Choroid plexus epithelial cell (primary cell): ENCODE measurements around the gene GNPDA1.
A peak's percentile ranks its signal among the peaks of the same experiment; 100 is the strongest.

Experiments used
- DNase-seq: peaks from one replicate; pipeline ENCODE4 v3.0.0-alpha.2; 2010; ENCODE audit warnings: low read depth
- H3K4me3 ChIP-seq: 2 replicates; pipeline ENCODE4 v1.5.1; 2011; ENCODE audit warnings: low read depth, mild to moderate bottlenecking, control low read depth, low read length, moderate library complexity
- TF ChIP-seq, protein P1 (sequence below): conservative IDR thresholded peaks from 2 replicates; pipeline ENCODE4 v1.5.1; 2011; ENCODE audit warnings: low read depth, mild to moderate bottlenecking, control low read depth, inconsistent platforms, low read length, moderate library complexity

The GNPDA1 gene

DNA sequence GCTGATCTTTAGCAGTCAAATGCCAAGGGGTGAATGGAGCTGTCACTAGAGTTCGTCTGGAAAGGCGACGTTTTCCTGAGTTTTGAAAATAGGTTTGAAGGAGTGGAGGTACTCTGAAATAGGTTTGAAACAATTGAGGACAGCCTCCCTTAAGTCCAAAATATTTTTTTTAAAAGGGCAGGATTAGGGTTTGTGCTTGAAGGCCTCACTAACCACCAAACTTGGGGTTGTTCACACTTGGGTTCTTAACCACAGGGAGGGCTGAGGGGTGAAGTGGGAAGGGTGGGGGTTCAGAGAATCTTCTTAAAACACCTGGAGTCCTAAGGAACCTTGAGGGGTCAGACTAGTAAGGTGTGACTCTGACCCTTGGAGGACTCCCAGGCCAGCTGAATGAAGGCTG is 51.4 kb downstream of the GNPDA1 start:
- TF ChIP-seq, protein P1, sequence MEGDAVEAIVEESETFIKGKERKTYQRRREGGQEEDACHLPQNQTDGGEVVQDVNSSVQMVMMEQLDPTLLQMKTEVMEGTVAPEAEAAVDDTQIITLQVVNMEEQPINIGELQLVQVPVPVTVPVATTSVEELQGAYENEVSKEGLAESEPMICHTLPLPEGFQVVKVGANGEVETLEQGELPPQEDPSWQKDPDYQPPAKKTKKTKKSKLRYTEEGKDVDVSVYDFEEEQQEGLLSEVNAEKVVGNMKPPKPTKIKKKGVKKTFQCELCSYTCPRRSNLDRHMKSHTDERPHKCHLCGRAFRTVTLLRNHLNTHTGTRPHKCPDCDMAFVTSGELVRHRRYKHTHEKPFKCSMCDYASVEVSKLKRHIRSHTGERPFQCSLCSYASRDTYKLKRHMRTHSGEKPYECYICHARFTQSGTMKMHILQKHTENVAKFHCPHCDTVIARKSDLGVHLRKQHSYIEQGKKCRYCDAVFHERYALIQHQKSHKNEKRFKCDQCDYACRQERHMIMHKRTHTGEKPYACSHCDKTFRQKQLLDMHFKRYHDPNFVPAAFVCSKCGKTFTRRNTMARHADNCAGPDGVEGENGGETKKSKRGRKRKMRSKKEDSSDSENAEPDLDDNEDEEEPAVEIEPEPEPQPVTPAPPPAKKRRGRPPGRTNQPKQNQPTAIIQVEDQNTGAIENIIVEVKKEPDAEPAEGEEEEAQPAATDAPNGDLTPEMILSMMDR: no peak
- DNase-seq: no peak
- H3K4me3 ChIP-seq: no peak overlapping the region

DNA sequence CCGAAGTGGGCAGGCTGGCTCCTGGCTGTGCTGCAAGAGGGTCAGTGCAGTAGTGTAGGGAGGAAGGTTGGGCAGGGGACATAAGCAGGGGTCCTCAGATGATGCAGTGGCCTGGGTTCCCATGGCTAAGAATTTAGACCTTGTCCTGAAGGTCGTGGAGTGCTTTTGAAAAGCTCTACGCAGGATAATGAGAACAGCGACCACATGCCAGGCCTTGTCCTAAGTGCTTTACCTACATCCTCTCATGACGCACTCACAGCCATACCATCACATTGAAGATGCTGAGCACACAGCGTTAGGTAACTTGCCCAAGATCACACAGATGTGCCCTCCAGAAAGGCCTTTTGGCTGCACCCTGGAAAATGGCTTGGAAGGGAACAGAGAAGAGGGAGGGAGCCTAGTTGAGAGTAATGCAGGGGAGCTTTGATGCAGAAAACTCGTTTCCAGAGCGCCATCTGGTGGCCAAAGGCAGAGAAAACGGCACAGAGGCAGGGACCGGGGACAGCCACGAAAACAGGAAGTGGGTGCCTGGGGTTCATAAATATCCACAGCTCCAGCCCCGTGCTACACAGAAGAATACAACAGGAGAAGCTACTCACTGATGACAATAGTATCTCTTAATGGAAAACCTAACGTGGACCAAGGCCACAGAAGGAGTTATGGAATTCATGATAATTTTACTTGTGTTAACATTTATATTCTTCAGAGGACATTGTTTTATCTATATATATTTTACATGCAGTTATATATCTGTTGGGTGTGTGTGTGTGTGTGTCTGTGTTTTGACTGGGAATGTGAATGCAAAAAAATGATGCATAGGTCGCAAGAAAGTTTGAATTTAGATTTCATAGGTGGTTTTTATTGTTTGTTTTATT is 52.1 kb downstream of the GNPDA1 start:
- TF ChIP-seq, protein P1: peak; percentile 96
- peak; percentile 88 for DNase-seq
- no peak overlapping the region for H3K4me3 ChIP-seq

DNA sequence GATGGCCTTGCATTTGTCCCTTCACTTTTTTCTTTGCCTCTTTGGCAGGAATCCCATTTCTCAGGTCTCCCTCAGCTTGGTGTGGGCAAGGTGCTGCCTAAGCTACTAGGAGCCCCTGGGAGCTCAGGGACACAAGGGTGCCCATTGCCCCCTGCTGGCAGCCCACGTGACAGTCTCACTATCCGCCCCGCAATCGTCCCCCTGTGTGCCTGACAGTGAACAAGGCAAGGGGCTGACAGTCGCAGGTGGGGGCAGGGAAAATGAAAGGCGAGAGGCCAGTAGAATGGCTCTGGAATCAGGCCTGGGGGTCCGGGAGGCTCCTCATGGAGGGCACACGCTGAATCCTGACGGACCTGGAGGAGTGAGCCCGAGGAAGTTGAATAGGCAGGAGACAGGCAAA is 52.8 kb downstream of the GNPDA1 start:
- no peak for DNase-seq
- TF ChIP-seq, protein P1: peak; percentile 35

DNA sequence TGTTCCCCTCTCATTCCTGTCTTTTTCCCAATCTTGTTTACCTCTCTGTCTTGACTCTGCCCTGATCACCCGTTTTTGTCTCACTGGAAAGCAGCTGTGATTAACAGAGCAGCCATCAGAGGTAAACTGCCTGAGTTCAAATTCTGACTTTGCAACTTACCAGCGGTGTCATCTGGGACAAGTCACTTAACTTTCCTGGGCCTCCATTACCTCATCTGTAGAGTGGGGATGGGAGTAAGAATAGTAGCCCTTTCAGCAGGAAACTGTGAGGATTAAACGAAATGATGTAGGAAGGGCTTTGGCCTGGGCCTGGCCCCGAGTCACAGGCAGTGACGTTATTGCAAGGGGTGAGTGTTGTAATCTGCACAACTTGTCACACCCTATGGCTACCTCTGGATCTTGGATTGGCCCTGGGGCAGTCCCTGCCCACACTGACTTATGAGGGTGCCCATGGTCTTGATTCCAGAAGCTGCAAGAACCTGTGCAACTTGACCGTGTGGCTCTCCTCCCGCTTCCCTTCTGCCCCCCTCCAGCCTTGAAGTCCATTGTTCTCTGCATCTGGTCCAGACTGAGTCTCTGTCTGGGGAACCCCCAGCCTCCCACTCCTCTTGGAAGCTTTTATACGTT is 54.2 kb downstream of the GNPDA1 start:
- DNase-seq: no peak
- TF ChIP-seq, protein P1: no peak
- no peak overlapping the region for H3K4me3 ChIP-seq

More for the DNA sequence above, 52.8 kb downstream of the GNPDA1 start:
- no peak overlapping the region for H3K4me3 ChIP-seq

DNA sequence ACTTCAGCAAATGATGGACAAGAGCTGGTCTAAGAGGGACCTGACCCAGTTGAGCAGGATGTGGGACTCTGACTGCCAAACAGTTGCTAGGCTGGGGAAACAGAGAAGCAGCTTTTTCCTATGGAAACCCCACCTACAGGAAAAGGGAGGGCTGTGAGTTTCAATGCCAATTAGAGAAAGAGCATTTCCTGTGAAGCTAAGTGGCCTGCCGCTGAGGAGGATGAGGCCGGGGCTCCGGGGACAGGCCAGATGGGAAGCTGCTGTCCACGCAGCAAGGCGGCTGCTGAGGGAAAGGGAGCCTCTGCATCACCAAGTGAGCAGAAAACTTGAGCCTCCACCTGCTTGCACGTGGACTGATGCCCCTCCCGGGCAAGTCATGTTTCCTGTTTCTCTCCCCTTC is 54.7 kb downstream of the GNPDA1 start, which contains the start of gene PCDH12:
PCDH12 (minus strand) TSS at position 90 of the 400 bp plus-strand sequence. CDS start 351 bp downstream, outside the sequence.
- peak; percentile 25 for DNase-seq
- TF ChIP-seq, protein P1: no peak
- H3K4me3 ChIP-seq: no peak within 1 kb of the TSS

DNA sequence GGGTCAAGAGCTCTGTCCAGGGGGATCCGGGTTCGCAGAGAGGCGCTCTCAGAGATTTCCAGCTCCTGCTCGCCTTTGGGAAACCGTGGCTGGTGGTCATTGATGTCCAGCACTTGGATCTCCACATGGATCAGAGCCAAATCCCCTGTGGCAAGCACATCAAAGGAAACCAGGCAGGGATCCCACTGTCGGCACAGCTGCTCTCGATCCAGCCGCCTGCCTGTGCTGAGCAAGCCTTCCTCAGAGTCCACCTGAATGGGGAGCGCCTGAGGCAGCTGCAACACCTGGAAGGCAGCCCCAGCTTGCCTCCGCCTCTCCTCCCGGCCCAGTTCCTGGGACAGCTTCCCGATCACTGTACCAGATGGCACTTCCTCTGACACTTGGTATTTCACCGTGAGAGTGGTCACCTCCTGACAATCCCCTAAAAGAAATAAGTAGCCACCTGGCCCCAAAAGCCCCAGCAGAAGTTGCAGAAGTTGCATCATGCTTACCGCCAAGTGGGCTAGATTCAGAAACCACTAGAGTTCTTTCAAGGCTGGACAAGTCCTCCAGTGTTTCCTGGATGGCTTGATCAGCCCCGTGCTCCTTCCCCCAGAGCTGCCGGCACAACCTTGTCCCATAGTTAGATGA is 55.3 kb downstream of the GNPDA1 start:
- no peak overlapping the region for H3K4me3 ChIP-seq
- no peak for DNase-seq
- TF ChIP-seq, protein P1: no peak
